NCI-H187 treated with DMSO at 0.1 percent for 48 hours (cell line): ENCODE results near the gene KRT37.
"Not testable (repeated sequence)": the region's sequence is repeated elsewhere in the genome, so short reads cannot be mapped to it uniquely, and the experiment has no call there.

Experiments used
- DNase-seq: peaks from one replicate; lab custom pipeline; 2025; lab: John Stamatoyannopoulos, UW

The KRT37 gene

GRCh38 chr17:41404024-41404671 lies 20.2 kb downstream of the KRT37 start:
- no peak for DNase-seq

- DNase-seq: no peak
Measured at GRCh38 chr17:41403404-41404023, 20.9 kb downstream of the KRT37 start.

DNA sequence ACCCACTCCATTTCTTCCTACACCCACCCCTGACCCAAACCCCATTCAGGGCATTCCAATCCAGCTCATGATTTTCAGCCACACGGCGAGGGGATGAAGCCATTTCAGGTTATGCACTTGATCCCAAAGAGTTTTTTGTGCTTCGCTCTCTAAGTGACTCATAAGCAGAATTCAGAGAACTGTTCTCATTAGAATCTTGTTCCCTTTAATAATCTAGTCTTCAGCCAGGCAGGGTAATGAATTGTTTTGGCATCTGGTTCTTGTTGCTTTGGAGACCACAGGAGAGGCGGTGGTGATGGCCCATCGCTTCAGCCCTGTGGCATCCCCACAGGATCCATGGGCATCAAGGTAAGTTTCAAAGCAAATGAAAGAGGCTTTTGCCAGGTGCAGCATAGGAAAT lies 22.2 kb downstream of the KRT37 start:
- DNase-seq: no peak

GRCh38 chr17:41396996-41397660 lies 27.3 kb downstream of the KRT37 start, which contains the start of gene KRT31:
Gene KRT31, minus strand, starts transcription at chr17:41397608. Its CDS starts 69 bp downstream, at chr17:41397539.
- DNase-seq: no peak

DNA sequence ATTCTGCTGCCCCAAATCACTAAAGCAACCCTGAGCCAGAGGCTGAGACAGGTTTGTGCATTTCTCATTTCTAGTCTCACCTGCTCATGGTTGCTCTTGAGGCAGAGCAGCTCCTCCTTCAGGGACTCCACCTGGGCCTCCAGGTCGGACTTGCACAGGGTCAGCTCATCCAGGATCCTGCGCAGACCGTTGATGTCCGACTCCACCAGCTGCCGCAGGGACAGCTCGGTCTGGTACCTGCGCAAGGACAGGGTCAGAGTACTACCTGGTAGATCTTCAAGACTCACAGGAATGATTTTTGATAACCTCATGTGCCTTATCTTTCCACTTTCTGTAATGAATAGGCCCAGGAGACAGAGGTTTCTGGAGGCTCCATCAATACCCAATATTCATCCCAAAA lies 28.0 kb downstream of the KRT37 start:
- no peak for DNase-seq

GRCh38 chr17:41395611-41396010 lies 28.8 kb downstream of the KRT37 start:
- no peak for DNase-seq

DNA sequence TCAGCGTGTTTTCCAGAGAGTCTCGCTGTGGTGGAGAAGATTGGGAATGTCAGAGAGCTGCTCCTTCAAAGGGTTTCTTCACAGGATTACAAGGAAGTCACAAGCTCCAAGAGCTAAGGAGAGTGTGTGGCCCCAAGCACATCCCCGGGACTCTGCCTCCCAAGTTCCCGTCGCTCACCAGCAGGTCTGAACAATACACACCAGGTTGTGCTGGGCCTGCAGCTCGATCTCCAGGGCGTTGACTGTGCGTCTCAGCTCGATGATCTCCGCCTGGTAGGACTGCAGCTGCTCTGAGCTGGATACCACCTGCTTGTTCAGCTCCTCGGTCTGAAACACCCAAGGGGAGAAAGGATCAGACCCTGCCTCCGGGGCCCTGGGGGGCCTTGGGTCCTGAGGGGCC lies 29.3 kb downstream of the KRT37 start:
- not testable (repeated sequence) for DNase-seq

- no peak for DNase-seq
Measured at GRCh38 chr17:41394254-41394996, 30.0 kb downstream of the KRT37 start.

- no peak for DNase-seq
Measured at GRCh38 chr17:41393826-41394225, 30.6 kb downstream of the KRT37 start.

DNA sequence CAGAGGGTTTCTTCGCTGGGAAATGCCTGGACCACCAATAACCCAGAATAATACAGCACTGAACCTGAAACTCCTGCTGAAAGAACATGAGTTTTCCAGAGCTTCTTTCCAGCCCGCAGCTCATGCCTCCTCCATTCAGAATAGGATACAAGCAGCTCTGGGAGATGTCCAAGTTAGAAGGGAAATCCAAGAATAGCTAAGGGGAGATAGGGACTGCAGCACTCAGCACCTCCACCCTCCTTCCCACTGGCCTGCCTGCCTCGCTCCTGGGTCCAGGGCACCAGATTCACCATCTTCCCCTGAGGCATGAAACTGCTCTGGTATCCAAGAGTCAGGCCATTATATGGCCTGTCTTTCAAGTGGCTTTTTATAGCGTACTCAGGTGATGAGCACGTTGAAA lies 31.1 kb downstream of the KRT37 start:
- no peak for DNase-seq

DNA sequence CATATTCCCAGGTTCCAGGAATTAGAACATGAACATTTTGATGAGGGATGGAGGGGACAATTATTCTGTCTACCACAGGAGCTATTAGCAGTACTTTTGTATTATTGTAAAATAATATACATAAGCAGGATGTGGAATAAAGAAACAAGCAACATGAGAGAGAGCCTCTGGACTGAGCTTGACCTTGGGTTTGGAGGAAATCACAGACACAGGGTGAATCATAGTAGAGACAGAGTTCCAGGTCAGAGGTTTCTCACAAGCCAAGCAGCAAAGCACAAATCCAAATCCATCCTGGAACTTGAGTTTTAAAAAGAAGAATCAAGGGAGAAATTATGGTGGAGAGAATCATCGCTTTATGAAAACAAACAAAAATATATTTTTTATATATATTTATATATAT lies 32.1 kb downstream of the KRT37 start:
- no peak for DNase-seq

- no peak for DNase-seq
Measured at GRCh38 chr17:41391535-41391934, 32.9 kb downstream of the KRT37 start.

DNA sequence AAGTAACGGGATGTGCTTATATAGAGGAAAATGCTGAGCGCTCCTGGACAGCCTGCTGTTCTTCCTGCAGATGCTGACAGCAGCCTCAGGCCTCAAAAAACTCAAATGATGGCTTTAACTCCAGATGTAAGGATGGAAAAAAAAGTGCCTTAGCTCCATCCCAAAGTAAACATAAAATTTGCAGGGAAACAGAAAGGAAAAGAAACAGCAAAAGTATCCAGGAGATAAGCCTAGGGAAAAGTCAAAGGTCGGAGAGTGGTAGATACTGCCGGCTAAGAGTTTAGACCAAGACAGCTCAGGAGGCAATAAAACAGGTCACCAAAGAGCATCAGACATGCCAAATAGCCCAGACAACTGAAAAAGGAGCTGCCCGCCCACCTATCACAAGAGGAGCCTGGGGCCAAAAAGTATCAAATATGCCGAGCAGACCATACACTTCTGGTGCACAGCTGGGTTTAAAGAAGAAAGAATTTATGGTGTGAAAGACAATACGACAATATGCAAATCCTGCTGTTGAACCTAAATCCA lies 33.9 kb downstream of the KRT37 start:
- DNase-seq: no peak

DNA sequence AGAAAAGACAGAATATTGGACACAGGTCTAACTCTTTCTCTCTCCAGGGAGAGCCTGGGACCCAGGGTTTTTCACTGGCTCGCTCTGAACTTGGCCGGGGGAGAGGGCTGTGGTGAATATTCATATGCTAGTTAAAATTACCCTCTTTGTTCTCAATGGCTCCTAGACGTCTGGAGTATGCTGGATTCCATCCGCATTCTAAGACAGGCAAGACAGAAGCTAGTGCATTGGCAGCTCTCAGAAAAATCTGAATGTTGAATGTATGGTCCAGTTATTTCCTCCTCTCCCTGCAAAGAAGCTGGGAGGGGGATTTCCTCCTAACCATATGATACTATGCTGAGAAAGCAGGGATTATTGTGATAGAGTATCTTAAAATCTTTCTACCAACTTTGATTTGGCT lies 36.7 kb downstream of the KRT37 start:
- DNase-seq: no peak

DNA sequence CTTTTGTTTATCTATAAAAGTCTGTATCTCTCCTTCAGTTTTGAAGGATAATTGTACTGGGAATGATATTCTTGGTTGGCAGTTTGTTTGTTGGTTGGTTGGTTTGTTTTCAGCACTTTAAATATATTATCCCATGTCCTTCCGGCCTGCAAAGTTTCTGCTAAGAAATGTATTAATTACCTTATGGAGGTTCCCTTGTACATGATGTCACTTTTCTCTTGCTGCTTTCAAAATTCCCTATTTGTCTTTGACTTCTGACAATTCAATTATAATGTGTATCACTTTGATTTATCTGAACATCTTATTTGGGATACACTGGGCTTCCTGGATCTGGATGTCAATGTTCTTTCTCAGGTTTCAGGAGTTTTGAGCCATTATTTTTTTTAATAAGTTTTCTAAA lies 38.2 kb downstream of the KRT37 start:
- no peak for DNase-seq

- DNase-seq: no peak
Measured at GRCh38 chr17:41383690-41384089, 40.7 kb downstream of the KRT37 start.

DNA sequence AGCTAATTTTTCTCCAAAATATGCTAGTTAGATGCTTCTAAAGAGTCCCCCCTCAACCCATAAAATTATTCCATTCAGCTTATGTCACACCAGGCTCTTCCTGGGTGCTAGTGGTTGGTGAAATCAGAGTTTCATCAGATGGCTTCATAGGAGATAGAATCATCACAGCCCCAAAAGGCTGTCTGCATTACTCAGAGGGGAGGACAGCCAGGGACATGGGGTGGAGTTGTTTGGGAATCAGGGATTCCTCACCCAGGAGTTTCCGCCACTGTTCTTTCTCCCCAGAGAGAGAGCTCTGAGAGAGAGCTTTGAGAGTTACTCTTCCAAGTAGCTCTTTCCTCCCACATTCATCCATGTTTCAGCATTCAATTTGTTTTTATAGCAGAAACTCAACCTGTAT lies 42.0 kb downstream of the KRT37 start:
- DNase-seq: no peak

GRCh38 chr17:41381943-41382342 lies 42.4 kb downstream of the KRT37 start, which contains the start of gene KRT34:
Gene KRT34, minus strand, starts transcription at chr17:41382306. Its CDS starts 60 bp downstream, at chr17:41382246.
- not testable (repeated sequence) for DNase-seq

- not testable (repeated sequence) for DNase-seq
Measured at GRCh38 chr17:41380091-41380490, 44.3 kb downstream of the KRT37 start.

DNA sequence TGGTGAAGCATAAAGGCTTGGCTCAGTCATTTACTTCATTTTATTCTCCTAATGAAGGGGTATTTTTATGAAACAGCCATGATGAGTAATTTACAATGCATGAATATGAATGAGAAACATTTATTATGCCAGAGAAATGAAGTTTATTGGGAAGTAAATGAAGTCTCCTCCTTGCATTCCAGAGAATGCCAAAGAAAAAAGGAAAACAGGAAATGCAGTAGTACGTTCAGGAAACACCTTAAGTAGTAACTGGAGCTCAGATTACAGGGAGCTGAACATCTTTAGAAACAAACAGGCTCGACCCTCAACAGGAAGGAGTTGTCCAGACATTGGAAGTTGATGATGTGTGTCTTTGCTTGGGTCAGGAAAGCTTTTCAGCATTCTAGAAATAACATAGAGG lies 46.8 kb downstream of the KRT37 start:
- DNase-seq: no peak
